ENCODE data around the gene LHFPL6. TPM values are rescaled to one million over a fixed set of nuclear protein-coding genes. Genes with fewer than 3 reads are reported as not detected.

The LHFPL6 gene
- total RNA-seq, 1 donor from 2014 or later: 37.7 TPM

GRCh38 chr13:39557285-39557955 is 45.6 kb downstream of the LHFPL6 start:
- no peak for DNase-seq (ENCODE audit: low read depth, low spot score)
- peaks cover 27% of the 10 kb centered on the region for H3K36me3 Mint-ChIP-seq (ENCODE audit: low read depth)
- TF ChIP-seq CTCF (conservative IDR thresholded peaks at IDR 0.05): no peak
- H3K27me3 Mint-ChIP-seq (ENCODE audit: low read depth): no peaks in the 10 kb centered on the region
- no peak overlapping the region for H3K27ac Mint-ChIP-seq (ENCODE audit: unreplicated experiment)
- H3K4me3 Mint-ChIP-seq: no peak overlapping the region
- peaks cover 30% of the 10 kb centered on the region for H3K4me1 Mint-ChIP-seq
- peaks cover 9% of the 10 kb centered on the region for H3K9me3 Mint-ChIP-seq

- Mint-ChIP-seq H3K4me3 (no peak overlapping the region), H3K27ac (ENCODE audit: unreplicated experiment) (no peak overlapping the region), H3K9me3 (peaks cover 9% of the 10 kb centered on the region), H3K27me3 (ENCODE audit: low read depth) (no peaks in the 10 kb centered on the region), H3K36me3 (ENCODE audit: low read depth) (peaks cover 27% of the 10 kb centered on the region), H3K4me1 (peaks cover 35% of the 10 kb centered on the region)
- no peak for TF ChIP-seq CTCF (conservative IDR thresholded peaks at IDR 0.05)
- no peak for DNase-seq (ENCODE audit: low read depth, low spot score)
These were observed 46.1 kb downstream of the LHFPL6 start for GRCh38 chr13:39556866-39557265.

- Mint-ChIP-seq H3K36me3 (ENCODE audit: low read depth) (peaks cover 30% of the 10 kb centered on the region), H3K27ac (ENCODE audit: unreplicated experiment) (no peak overlapping the region), H3K9me3 (peaks cover 5% of the 10 kb centered on the region), H3K4me1 (peaks cover 23% of the 10 kb centered on the region), H3K27me3 (ENCODE audit: low read depth) (no peaks in the 10 kb centered on the region), H3K4me3 (no peak overlapping the region)
- DNase-seq (ENCODE audit: low read depth, low spot score): no peak
- no peak for TF ChIP-seq CTCF (conservative IDR thresholded peaks at IDR 0.05)
These were observed 48.6 kb downstream of the LHFPL6 start for GRCh38 chr13:39554371-39554770.

- peaks cover 13% of the 10 kb centered on the region for H3K36me3 Mint-ChIP-seq (ENCODE audit: low read depth)
- peaks cover 16% of the 10 kb centered on the region for H3K4me1 Mint-ChIP-seq
- no peaks in the 10 kb centered on the region for H3K27me3 Mint-ChIP-seq (ENCODE audit: low read depth)
- no peak overlapping the region for H3K4me3 Mint-ChIP-seq
- no peak for DNase-seq (ENCODE audit: low read depth, low spot score)
- H3K27ac Mint-ChIP-seq (ENCODE audit: unreplicated experiment): no peak overlapping the region
- TF ChIP-seq CTCF (conservative IDR thresholded peaks at IDR 0.05): no peak
- no peaks in the 10 kb centered on the region for H3K9me3 Mint-ChIP-seq
These were observed 50.7 kb downstream of the LHFPL6 start for GRCh38 chr13:39552246-39552645.

GRCh38 chr13:39550931-39551330 is 52.1 kb downstream of the LHFPL6 start:
- Mint-ChIP-seq H3K4me1 (peaks cover 23% of the 10 kb centered on the region), H3K27me3 (ENCODE audit: low read depth) (no peaks in the 10 kb centered on the region), H3K27ac (ENCODE audit: unreplicated experiment) (no peak overlapping the region), H3K9me3 (no peaks in the 10 kb centered on the region), H3K4me3 (no peak overlapping the region), H3K36me3 (ENCODE audit: low read depth) (peaks cover 10% of the 10 kb centered on the region)
- no peak for TF ChIP-seq CTCF (conservative IDR thresholded peaks at IDR 0.05)
- no peak for DNase-seq (ENCODE audit: low read depth, low spot score)

Measured in neural crest cell (in vitro differentiated cells).